Renal cortical epithelial cell (primary cell): Measurements from ENCODE around the gene CYP2R1. TPM values are rescaled to one million over a fixed set of nuclear protein-coding genes. Genes with fewer than 3 reads are reported as not detected.

Source experiments
- DNase-seq: peaks from one replicate; pipeline ENCODE4 v3.0.0-alpha.2; 2011; ENCODE audit warnings: low read depth
- total RNA-seq: library from RNA; depleted of rRNA; stranded (reverse); fragments of >200 nt; gene quantifications from 2 replicates; pipeline ENCODE4 v1.2.3, GENCODE V29; 2014

Gene CYP2R1, protein sequence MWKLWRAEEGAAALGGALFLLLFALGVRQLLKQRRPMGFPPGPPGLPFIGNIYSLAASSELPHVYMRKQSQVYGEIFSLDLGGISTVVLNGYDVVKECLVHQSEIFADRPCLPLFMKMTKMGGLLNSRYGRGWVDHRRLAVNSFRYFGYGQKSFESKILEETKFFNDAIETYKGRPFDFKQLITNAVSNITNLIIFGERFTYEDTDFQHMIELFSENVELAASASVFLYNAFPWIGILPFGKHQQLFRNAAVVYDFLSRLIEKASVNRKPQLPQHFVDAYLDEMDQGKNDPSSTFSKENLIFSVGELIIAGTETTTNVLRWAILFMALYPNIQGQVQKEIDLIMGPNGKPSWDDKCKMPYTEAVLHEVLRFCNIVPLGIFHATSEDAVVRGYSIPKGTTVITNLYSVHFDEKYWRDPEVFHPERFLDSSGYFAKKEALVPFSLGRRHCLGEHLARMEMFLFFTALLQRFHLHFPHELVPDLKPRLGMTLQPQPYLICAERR
- total RNA-seq, result 13.8 and 16.0 TPM in 2 replicates

DNA sequence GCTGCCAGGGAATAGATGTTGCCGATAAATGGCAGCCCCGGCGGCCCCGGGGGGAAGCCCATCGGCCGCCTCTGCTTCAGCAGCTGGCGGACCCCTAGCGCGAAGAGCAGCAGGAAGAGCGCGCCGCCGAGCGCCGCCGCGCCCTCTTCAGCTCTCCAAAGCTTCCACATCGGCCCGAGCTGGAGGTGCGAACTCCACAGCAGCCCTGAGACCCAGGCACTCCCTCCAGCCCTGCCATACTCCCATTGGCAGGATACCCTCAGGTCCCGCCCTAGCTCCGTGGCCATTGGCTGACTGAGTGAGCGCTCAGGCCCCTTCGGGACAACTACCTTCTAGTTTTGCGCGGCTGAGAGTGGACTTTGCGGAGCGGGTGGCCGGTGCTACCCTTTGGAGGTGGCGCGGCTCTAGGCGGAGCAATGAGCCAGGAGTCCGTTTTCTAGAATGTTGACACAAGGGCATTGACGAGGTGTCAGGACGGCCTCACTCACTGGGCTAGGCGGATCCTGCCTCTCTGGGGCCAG, at the start of gene CYP2R1:
Gene CYP2R1 (minus strand): TSS at position 196 of the 521 bp plus-strand sequence. CDS start 26 bp downstream, at position 170.
- DNase-seq, result peak; percentile 94

DNA sequence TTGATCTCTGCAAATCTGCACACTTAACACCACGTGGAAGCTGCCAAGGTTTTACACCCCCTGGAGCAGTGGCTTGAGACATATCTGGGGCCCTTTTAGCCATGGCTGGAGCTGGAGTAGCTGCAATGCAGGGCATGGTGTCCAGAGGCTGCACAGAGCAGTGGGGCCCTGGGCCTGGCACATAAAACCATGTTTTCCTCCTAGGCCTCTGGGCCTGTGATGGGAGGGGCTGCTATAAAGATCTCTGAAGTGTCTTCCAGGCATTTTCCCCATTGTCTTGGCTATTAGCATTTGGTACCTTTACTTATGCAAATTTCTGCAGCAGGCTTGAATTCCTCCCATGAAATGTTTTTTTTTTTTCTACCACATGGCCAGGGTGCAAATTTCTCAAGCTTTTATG, 46.9 kb upstream of the CYP2R1 start:
- DNase-seq, result no peak

DNA sequence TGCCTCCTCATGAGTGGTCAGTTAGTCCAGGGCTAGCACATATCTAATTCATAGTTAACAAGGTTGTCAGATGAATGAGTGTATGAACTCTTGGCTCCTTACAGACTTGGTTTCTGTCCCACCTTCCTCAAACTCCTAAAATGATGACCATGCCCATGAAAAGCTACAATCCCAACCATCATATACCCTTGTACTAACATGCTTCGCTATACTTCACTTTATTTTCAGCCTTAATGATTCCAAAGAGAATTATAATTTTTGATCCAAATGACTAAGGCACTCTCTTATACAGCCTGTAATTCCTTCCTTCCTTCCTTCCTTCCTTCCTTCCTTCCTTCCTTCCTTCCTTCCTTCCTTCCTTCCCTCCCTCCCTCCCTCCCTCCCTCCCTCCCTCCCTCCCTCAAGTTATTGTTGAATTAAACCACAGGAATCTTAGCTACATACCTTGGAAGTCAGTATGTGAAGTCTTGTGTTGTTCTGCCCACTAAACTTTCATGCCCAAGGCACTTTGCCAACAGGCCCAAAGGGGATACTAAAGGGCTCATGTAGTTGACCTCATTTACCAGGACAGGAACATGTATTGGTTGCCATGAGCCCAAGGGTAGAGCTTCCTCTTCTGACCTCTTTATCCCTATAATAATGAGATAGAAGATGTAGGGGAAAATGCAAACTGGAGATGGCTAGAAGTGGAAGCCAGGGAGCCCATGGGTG, 42.8 kb upstream of the CYP2R1 start:
- peak; percentile 38 for DNase-seq

DNA sequence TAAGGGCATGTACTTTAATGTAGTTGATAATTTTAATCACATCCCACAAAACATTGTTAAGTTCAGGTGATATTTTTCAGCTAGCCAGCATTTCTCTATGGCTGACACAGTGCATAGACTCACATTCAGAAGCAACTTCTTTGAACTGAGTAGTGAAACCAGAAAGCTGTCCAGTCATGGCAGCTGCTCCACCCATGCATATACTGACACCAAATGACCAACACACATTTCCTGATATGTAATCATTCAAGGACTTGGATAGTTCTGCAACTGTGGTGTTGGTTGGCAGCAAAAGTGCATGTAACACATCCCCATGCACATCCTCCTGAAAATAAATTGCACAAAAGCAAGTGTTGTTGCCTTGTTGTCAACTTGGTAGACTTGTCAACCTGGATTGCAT, 40.4 kb upstream of the CYP2R1 start:
- no peak for DNase-seq

DNA sequence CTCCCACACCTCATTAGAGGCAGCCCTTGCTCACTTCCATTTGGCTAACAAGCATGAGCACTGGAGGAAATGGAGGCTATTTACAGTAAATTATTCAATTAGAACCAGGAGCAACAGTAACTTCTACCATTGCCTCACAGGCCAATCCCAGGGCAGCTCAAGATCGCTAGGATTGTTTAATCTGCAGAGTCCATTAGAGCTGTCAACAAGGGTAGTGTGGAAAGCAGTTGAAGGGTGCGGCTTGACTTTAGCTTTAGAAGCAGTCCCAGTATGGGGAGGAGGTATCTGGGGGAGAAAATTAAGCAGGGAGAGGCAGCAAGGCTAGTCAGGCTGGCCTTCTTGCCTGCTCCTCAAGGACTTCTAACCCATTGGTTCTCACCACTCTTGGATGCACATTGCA, 38.3 kb upstream of the CYP2R1 start:
- no peak for DNase-seq

DNA sequence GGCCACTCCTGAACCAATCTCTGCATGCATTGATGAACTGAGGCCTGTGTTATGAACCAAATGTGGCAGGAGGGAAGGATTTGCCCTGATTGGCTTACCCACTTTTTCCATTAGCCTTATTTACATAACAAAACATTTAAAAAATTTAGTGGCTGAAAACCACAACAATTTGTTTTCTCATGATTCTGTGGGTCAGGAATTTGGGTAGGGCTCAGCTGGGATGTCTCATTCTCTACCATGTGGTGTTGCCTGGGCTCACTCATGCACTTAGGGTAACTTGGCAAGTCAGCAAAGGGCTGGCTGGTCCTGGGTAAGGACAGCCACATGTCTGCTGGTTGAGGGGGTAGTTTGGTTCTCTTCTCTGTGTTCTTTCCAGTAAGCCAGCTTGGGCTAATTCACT, 35.1 kb upstream of the CYP2R1 start:
- DNase-seq, result peak; percentile 80

DNA sequence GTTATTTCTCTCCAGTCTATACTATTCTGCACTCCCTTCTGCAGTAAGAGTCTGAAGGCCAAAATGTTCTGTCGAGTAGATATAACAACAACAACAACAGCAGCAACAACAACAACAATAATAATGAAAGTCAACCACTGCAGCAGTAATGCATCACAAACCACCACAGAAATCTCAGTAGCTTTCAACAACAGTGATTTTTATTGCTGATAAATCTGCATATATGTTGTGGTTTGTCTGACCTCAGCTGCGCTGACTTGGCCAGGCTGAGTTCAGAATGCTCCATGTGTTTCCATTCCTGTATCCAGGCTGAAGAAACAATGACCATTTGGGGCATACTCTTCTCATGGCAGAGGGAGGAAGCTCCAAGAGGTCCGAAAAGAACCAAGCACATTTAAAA, 32.3 kb upstream of the CYP2R1 start:
- no peak for DNase-seq

DNA sequence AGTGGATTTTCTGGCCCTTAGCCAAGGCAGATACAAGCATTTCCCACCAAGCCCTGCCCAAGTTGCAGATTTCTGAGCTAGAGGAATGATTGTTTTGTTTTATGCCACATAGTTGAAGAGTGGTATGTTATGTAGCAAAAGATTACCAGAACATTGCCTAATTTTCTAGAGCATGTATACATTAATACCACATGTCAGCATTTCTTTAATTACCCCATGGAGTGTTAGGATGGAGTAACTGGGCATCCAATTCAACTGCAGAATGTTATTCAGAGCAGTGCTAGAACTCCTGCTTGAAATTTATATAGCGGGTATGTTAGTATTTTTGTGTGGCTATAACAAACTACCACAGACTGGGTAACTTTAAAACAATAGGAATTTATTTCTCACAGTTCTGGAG, 24.4 kb upstream of the CYP2R1 start:
- no peak for DNase-seq

DNA sequence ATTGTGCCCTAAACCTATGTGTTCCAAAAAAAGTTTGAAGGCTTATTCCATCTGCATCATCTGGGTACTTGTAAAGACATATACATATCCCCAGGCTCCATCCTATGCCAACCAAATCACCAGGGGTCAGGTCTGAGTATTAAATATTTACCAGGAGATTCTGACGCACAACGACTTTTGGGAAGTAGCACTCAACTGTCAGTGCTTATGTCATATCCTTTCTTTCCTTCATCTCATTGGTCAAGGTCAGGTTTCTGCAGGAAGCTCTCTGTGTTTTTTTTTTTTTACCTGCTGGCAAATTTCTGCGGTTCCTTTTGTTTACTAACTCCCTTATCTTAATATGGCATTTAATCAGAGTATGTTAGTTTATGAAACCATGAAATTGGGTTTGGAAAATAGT, 22.5 kb upstream of the CYP2R1 start:
- DNase-seq, result no peak

DNA sequence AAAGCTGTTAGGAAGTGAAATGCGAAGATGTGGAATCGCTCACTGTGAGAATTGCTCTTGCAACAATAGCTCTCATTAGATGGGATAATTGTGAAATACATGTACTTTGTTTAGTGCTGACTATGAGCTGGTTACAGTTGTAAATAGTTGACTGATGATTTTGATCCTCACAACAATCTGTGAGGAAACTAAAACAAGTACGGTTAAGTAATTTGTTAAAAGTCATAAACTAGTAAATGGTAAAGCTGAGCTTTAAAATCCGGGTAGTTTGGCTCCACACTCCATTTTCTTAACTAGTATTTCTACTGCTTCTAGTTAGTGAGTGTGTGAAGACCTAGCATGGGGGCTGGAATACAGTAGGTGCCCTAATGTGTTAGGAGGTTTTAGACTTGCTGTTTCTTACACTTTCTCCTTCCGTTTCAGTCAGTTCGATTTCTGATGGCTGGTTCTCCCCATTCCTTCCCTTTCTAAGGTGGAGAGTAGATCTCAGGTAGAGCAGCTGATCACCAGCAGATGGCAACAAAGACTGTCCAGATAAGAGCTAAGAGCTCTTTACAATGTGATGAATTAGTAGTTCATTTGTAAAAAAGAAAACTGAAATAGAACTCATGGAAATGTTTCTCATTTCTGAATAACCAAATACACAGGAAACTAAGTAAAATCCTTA, 16.3 kb upstream of the CYP2R1 start:
- DNase-seq, result peak; percentile 81

DNA sequence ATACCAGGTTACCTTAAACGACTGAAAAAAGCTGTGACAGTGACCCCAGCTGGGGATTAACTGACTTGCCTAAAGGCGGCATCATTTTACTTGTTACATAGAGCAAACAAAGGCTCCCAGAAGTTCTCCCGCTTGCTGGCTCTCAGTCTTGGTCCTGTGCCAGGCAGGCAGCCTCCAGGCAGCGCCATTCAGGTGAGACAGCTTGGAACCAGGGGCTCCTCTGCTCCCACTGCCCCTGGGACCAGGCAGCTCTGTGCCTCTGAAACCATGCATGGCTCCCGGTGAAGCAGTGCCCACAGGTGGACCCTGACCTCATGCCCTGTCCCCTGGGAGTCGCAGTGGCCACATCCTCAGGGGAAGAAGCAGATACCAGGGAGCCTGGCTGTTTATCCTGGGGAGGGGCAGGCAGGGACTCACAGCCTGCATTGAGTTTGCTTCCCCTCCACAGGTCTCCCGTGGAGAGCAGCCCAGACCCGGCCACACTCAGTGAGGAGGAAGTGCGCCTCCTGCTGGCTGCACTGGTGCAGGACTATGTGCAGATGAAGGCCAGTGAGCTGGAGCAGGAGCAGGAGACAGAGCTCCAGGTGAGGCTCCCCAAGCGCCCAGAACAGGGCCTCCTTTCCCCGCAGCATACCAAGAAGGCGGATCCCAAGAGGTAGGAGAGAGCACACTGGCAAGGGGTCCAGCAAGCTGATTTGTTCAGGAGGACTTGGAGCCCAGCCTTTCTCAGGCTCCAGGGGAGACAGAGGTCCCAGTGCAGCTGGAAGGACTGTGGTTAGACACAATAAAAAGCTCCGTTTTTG, 15.6 kb upstream of the CYP2R1 start:
- DNase-seq, result peak; percentile 41

DNA sequence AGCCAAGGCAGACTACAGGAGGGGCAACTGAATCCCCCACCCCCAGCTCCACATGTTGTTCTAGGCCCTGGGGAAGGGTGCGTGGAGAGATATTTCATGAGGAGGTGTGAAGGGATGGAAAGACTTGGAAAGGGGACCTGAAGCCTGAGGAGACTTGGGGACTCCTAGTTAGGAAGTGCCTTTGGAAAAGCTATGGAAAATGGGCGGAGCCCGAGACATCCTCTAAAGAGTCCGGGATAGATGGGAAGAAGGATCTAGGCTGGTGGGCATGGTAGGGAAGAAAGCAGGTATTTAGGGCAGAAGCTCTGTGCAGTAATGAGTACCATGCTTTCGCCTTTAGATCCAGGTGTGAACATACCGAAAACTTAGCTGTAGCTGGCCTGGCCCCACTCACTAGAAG, 15.0 kb upstream of the CYP2R1 start:
- no peak for DNase-seq

DNA sequence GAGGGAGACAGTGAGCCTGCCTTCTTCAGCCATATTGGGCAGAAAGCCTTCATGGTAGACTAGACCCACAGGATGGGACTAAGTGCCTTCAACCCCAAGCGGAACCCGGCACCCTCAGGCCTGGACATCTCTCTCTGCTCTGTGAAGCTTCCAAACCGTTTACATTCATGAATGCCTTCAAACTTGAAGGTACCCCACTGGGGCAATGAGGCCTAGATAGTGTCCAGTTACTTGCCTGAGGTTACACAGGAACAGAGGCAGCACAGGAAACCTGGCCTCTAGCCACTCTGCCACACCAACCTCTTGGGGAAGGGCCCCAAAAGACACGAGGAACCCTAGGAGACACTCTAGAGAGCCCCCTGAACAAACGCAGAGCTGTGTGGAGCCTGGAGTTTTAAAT, 14.5 kb upstream of the CYP2R1 start:
- DNase-seq, result no peak

DNA sequence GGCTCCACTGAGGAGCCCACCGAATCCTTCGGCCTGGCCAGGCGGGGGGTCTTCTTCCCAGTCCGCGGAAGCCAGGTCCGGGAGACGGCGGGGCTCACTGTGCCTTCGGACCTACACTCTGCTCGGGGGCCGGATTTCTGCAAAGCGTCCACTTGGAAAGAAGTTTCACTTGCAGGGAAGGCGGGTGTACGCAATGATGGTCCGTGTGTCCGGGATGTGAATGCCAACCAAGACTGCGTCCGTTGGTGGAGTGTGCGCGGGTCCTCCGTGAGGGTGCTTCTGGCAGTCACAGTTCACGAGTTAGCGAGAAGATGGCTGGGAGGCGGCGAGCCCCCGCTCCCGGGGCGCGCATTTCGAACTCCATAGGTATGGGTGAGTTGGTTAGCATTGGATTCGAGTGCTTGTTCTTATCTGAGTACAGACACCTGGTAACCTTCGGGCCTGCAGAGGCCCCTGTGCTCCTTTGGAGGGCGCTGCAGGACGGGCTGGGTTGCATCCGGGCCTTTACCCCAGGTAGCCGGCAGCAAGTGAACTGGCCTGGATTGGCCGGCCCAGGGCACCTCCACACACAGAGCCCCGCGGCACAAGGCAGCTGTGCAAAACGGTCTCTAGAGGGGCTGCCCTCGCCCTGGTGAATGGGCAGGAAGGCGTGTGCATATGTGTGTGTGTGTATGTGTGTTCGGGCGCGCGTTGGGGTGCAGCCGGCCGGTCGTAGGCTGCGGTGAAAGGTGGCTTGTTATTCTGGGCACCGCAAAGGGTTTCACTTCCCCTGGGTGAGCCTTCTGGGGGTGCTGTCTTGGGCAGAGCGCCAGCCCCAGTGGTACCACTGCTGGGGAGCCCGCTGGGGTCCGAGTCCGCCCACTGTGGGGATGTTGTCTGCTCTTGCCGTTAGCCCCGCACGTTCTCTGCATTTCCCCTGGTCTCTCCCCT, 13.3 kb upstream of the CYP2R1 start:
- DNase-seq, result peak; percentile 40

DNA sequence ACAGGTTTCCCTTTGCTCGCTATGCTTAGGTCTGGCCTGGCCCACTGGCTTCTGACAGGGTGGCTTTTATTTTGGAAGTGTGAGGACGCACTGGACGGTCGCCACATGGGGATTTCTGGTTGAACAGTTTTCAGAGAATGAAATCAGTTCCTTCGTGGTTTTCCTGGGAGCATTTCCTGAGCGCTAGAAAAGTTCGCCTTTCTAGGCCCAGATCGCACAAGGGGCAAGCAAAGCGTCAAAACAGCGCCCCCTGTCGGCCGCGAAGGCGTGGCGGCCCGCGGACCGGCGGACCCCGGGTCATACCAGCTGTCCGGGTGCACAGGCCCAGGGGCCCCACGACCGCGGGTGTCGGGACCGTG, 12.7 kb upstream of the CYP2R1 start:
- DNase-seq, result peak; percentile 72

DNA sequence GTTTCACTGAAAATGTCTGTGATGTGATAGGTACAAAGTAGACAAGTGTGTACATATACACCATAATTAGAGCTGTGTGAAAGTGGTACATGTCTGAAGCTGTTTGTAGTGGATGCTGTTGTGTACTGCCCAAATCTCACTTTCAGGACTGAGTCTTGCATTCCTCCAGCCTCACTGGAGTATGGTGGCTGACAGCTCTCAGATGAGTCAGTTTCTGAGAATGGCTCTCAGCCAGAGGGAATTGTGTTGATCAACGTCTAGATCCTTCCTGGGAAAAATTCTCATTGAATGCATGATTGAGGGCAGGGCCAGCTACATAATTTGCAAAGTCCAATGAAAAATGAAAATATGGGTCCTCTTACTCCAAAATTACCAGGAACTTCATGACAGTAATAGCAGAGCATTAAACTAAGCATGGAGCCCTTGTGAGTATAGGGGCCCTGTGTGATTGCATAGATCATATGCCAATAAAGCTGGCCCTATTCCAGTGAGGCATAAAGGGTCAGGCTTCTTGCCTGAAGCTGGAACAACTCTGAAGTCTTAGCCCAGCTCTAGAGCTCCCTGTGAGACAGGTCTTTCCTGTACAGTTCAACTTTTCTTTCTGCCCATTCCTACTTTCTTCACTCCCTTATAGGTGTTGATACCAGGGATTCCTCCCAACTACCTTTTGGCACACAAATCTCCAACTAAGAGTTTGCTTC, 10.8 kb upstream of the CYP2R1 start:
- DNase-seq, result peak; percentile 87

DNA sequence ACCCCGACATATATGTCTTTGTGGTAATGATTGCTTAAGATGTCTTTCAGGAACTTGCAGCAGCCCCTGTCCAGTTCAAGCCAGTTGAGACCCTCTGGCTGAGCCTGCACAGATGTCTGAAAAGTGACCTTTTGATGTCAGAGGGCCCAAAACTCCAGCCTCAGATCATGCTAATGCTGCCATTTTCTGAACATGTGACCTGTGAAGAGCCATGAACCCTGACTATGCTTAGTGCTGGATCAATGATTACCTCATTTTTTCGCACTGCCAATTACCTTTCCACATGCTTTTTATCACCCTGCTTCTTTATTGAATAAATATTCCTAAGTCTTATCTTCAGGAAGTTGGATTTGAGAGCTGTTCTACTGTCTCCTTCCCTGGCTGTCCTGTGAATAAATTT, 6.9 kb upstream of the CYP2R1 start:
- DNase-seq, result no peak

DNA sequence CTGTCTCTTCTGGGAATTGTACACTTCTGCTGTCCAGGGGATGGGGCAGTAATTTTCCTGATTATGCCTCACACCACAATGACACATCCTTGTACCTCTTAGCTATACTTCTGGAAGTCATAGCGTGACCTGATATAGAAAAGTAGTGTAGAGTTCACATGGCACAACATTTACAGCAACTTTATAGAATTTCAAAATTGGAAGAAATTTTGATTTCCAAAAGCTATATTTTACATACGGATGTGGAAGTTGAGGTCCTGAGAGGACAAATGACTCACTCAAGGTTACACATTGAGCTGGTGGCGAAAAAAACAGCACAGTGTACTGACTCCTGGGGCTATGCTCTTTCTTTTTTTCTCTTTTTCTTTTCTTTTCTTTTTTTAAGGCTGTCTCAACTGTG, 6.3 kb upstream of the CYP2R1 start:
- no peak for DNase-seq

DNA sequence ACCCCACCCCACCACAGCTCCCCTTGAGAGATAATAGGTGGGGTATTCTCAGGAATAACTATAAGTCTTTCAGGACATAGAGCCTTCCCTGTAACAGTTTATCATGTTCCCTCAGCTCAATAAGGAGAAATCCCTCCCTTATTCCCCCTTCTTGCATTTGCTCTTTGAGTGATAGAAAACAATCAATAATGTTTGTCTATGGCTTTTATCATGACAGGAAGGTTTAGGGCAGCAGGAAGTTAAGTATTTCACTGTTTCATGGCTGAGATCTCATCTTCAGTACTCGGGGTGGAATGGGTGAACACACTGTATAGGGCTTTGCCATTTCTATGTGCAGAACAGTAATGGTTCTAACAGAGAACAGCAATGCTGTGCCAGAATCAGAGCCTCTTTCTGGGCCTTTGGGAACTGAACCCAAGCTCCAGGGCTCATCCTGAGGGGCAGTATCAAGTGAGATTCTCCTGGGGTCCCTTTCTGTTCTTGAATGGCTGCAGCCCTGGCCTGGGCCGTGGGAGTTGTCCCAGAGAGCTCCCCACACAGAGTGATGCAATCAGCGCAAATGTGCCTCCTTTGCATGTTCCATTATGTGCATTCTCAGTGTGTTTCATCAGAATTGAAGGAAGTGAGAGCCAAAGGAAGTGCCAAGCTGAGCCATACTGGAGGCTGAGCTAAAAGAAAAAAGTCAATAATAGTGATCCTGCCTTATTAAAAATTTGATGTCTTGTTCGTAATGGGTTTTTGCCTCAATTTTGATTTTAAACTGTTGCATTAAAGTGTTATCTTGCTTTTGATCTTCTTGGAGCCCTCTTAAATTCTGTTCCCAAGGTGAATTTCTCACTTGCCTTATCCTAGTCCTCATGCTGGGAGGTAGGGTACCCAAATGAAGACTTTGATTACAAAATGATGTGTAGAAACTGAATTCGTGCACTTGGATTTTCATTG, 2.9 kb upstream of the CYP2R1 start:
- peak; percentile 54 for DNase-seq
